Measurements from ENCODE around the gene PPP1R7. TPM values are rescaled to one million over a fixed set of nuclear protein-coding genes. Genes with fewer than 3 reads are reported as not detected.

The PPP1R7 gene
- total and polyA plus RNA-seq, 2 experiments from 2014 or later = 53.1 to 107 TPM

DNA sequence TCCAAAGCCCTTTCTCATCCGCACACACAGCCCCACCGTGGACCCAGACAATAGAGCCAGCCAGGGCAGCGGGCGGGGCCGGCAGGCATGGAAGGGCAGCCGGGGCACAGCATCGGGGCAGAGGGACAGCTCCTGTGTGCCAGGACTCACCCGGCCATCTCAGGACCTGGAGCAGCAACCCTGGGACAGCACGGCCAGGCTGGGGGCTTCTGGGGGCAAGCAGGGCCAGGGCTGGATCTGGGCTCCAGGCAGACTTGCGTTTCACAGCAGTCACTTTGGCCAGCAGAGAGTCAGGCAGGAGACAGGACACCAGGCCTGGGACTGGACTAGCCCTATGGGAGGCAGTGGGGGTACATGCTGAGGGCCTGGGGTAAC lies 53.7 kb downstream of the PPP1R7 start:
- Histone ChIP-seq H3K79me2 (ENCODE audit: insufficient read depth) (no peaks in the 10 kb centered on the region), H3K27me3 (replicated peaks; ENCODE audit: insufficient read depth) (no peaks in the 10 kb centered on the region), H2AFZ (no peak overlapping the region), H3K4me2 (ENCODE audit: unreplicated experiment) (no peak overlapping the region), H3K4me1 (ENCODE audit: insufficient read depth) (no peaks in the 10 kb centered on the region), H3F3A (ENCODE audit: insufficient read depth) (no peaks in the 10 kb centered on the region), H3K4me3 (no peak overlapping the region), H3K9me2 (ENCODE audit: insufficient read depth) (no peaks in the 10 kb centered on the region), H4K20me1 (ENCODE audit: insufficient read depth) (no peaks in the 10 kb centered on the region), H3K9ac (no peak overlapping the region), H3K9me3 (ENCODE audit: low read depth) (no peaks in the 10 kb centered on the region), H3K36me3 (ENCODE audit: low read depth) (no peaks in the 10 kb centered on the region), H3K27ac (no peak overlapping the region)
- in situ Hi-C loops (cut with MboI) = no loop called here
- DNase-seq = no peak
- no peak for TF ChIP-seq EZH2phosphoT487 (IDR thresholded peaks at IDR 0.05; ENCODE audit: insufficient read depth, low read depth)
- TF ChIP-seq EZH2 (IDR thresholded peaks at IDR 0.05; ENCODE audit: insufficient read depth, poor library complexity, severe bottlenecking) = no peak
- WGBS, 2 experiments (ENCODE audit: low coverage in 1 of 2, low lambda C conversion rate in 2 of 2, missing lambda C conversion rate in 2 of 2) = 70 to 76% methylated on average over 9 to 10 of the region's 10 CpGs

DNA sequence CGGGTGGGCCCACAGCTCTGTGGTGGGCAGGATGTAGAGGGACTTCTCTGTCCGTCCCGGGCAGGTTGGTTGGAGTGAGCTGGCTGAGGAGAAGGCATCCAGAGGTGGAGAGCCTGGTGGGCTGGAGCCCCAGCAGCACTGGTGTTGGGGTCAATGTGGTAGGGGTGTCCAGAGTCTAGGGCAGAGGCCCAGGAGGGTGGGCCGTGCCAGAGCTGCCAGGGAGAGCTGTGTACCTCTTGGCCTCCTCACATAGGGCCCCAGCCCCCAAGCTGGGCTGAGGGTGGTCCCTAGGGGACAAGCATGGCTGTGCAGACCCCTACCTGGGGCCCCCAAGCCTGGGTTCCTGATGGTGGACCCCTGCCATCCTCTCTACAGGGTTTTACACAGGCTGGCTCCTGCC lies 54.2 kb downstream of the PPP1R7 start:
- no peak overlapping the region for H3K4me2 ChIP-seq (ENCODE audit: unreplicated experiment)
- TF ChIP-seq EZH2 (IDR thresholded peaks at IDR 0.05; ENCODE audit: insufficient read depth, poor library complexity, severe bottlenecking) (no peak), EZH2phosphoT487 (IDR thresholded peaks at IDR 0.05; ENCODE audit: insufficient read depth, low read depth) (no peak)
- 65 to 85% methylated on average over 4 of the region's 4 CpGs for WGBS, 2 experiments (ENCODE audit: low coverage in 1 of 2, low lambda C conversion rate in 2 of 2, missing lambda C conversion rate in 2 of 2)
- H3K79me2 ChIP-seq (ENCODE audit: insufficient read depth) = no peaks in the 10 kb centered on the region
- in situ Hi-C loops (cut with MboI) = no loop called here
- no peaks in the 10 kb centered on the region for H4K20me1 ChIP-seq (ENCODE audit: insufficient read depth)
- no peaks in the 10 kb centered on the region for H3K9me3 ChIP-seq (ENCODE audit: low read depth)
- H3K9ac ChIP-seq = no peak overlapping the region
- DNase-seq = no peak
- no peaks in the 10 kb centered on the region for H3K36me3 ChIP-seq (ENCODE audit: low read depth)
- no peaks in the 10 kb centered on the region for H3K9me2 ChIP-seq (ENCODE audit: insufficient read depth)
- H3K27me3 ChIP-seq (replicated peaks; ENCODE audit: insufficient read depth) = no peaks in the 10 kb centered on the region
- H3F3A ChIP-seq (ENCODE audit: insufficient read depth) = no peaks in the 10 kb centered on the region
- no peaks in the 10 kb centered on the region for H3K4me1 ChIP-seq (ENCODE audit: insufficient read depth)
- no peak overlapping the region for H3K4me3 ChIP-seq
- no peak overlapping the region for H2AFZ ChIP-seq
- no peak overlapping the region for H3K27ac ChIP-seq

DNA sequence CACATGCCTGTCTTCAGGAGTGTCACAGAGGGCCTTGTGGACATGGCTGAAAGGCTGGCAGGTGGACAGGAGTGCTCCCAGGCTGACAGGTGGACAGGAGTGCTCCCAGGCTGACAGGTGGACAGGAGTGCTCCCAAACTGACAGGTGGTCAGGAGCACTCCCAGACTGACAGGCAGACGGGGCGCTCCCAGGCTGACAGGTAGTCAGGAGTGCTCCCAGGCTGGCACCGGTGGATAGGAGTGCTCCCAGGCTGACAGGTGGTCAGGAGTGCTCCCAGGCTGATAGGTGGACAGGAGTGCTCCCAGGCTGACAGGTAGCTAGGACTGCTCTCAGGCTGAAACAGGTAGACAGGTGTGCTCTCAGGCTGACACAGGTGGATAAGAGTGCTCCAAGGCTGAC lies 54.8 kb downstream of the PPP1R7 start:
- in situ Hi-C loops (cut with MboI) = no loop called here
- Histone ChIP-seq H3K27ac (no peak overlapping the region), H3K9me2 (ENCODE audit: insufficient read depth) (no peaks in the 10 kb centered on the region), H3F3A (ENCODE audit: insufficient read depth) (no peaks in the 10 kb centered on the region), H4K20me1 (ENCODE audit: insufficient read depth) (no peaks in the 10 kb centered on the region), H3K4me3 (no peak overlapping the region), H2AFZ (no peak overlapping the region), H3K4me1 (ENCODE audit: insufficient read depth) (no peaks in the 10 kb centered on the region), H3K36me3 (ENCODE audit: low read depth) (no peaks in the 10 kb centered on the region), H3K9ac (no peak overlapping the region), H3K9me3 (ENCODE audit: low read depth) (no peaks in the 10 kb centered on the region), H3K27me3 (replicated peaks; ENCODE audit: insufficient read depth) (no peaks in the 10 kb centered on the region), H3K79me2 (ENCODE audit: insufficient read depth) (no peaks in the 10 kb centered on the region), H3K4me2 (ENCODE audit: unreplicated experiment) (no peak overlapping the region)
- TF ChIP-seq EZH2phosphoT487 (IDR thresholded peaks at IDR 0.05; ENCODE audit: insufficient read depth, low read depth) (no peak), EZH2 (IDR thresholded peaks at IDR 0.05; ENCODE audit: insufficient read depth, poor library complexity, severe bottlenecking) (no peak)
- WGBS, 2 experiments (ENCODE audit: low coverage in 1 of 2, low lambda C conversion rate in 2 of 2, missing lambda C conversion rate in 2 of 2) = 90 to 91% methylated on average over 2 to 3 of the region's 3 CpGs
- DNase-seq = no peak

- Histone ChIP-seq H3K9me3 (ENCODE audit: low read depth) (no peaks in the 10 kb centered on the region), H2AFZ (no peak overlapping the region), H3K4me2 (ENCODE audit: unreplicated experiment) (no peak overlapping the region), H3K4me3 (no peak overlapping the region), H3K9me2 (ENCODE audit: insufficient read depth) (no peaks in the 10 kb centered on the region), H3K27me3 (replicated peaks; ENCODE audit: insufficient read depth) (no peaks in the 10 kb centered on the region), H3K27ac (no peak overlapping the region), H3K36me3 (ENCODE audit: low read depth) (no peaks in the 10 kb centered on the region), H3K4me1 (ENCODE audit: insufficient read depth) (no peaks in the 10 kb centered on the region), H3K9ac (no peak overlapping the region), H3F3A (ENCODE audit: insufficient read depth) (no peaks in the 10 kb centered on the region), H4K20me1 (ENCODE audit: insufficient read depth) (no peaks in the 10 kb centered on the region), H3K79me2 (ENCODE audit: insufficient read depth) (no peaks in the 10 kb centered on the region)
- TF ChIP-seq EZH2 (IDR thresholded peaks at IDR 0.05; ENCODE audit: insufficient read depth, poor library complexity, severe bottlenecking) (no peak), EZH2phosphoT487 (IDR thresholded peaks at IDR 0.05; ENCODE audit: insufficient read depth, low read depth) (no peak)
- in situ Hi-C loops (cut with MboI) = no loop called here
- DNase-seq = no peak
- WGBS, 2 experiments (ENCODE audit: low coverage in 1 of 2, low lambda C conversion rate in 2 of 2, missing lambda C conversion rate in 2 of 2) = 44% methylated on average over 1 of the region's 1 CpG
Observed at GRCh38 chr2:241207151-241207550, 56.9 kb downstream of the PPP1R7 start.

DNA sequence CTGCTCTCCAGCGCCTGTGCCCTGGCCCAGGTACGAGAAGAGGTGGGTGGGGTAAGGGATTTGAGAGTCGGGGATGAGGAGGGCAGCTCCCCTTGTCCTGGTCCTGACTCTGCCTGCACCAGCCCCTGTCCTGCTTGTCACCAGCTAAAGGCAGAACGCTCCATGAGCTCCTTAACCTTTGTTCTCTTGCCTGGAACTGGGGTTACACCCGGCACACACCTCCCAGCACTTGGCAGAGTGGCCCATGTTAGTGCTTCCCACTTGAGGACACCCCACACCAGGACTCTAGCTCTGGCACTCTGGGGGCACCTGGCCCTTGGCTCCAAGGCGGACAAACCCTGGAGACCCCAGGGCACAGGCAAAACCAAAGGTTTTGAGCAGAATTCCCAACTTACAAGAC lies 57.4 kb downstream of the PPP1R7 start:
- Histone ChIP-seq H3K79me2 (ENCODE audit: insufficient read depth) (no peaks in the 10 kb centered on the region), H3K9ac (no peak overlapping the region), H3K4me1 (ENCODE audit: insufficient read depth) (no peaks in the 10 kb centered on the region), H2AFZ (no peak overlapping the region), H3K27me3 (replicated peaks; ENCODE audit: insufficient read depth) (0 out of 2 replicates have a peak, but pooled peaks cover under 1% of the 10 kb centered on the region), H4K20me1 (ENCODE audit: insufficient read depth) (no peaks in the 10 kb centered on the region), H3K36me3 (ENCODE audit: low read depth) (no peaks in the 10 kb centered on the region), H3F3A (ENCODE audit: insufficient read depth) (no peaks in the 10 kb centered on the region), H3K27ac (no peak overlapping the region), H3K4me3 (no peak overlapping the region), H3K9me3 (ENCODE audit: low read depth) (no peaks in the 10 kb centered on the region), H3K9me2 (ENCODE audit: insufficient read depth) (no peaks in the 10 kb centered on the region), H3K4me2 (ENCODE audit: unreplicated experiment) (no peak overlapping the region)
- TF ChIP-seq EZH2phosphoT487 (IDR thresholded peaks at IDR 0.05; ENCODE audit: insufficient read depth, low read depth) (no peak), EZH2 (IDR thresholded peaks at IDR 0.05; ENCODE audit: insufficient read depth, poor library complexity, severe bottlenecking) (no peak)
- in situ Hi-C loops (cut with MboI) = no loop called here
- DNase-seq = no peak
- 41 to 49% methylated on average over 6 of the region's 6 CpGs for WGBS, 2 experiments (ENCODE audit: low coverage in 1 of 2, low lambda C conversion rate in 2 of 2, missing lambda C conversion rate in 2 of 2)

Data from GM23248 (cell line).